ELF-1 (cell line): Measurements from ENCODE around the gene TSNAXIP1.

Source experiments
- DNase-seq: peaks from one replicate; pipeline ENCODE4 v3.0.0-alpha.2; 2016; ENCODE audit warnings: low read depth, low spot score

The TSNAXIP1 gene

GRCh38 chr16:67806428-67807147, at the start of gene TSNAXIP1, which contains the start of gene RANBP10:
Gene TSNAXIP1, plus strand, starts transcription at chr16:67806889. Its CDS starts 261 bp downstream, at chr16:67807150.
Gene RANBP10, minus strand, starts transcription at chr16:67806560. Its CDS starts 24 bp downstream, at chr16:67806536.
- peak; percentile 100 for DNase-seq

- no peak for DNase-seq
Measured at GRCh38 chr16:67758006-67758405, 48.7 kb upstream of the TSNAXIP1 start.

GRCh38 chr16:67758966-67759365, 47.7 kb upstream of the TSNAXIP1 start:
- DNase-seq, result no peak

- no peak for DNase-seq
Measured at GRCh38 chr16:67760206-67760955, 46.3 kb upstream of the TSNAXIP1 start.

GRCh38 chr16:67760956-67761230, 45.8 kb upstream of the TSNAXIP1 start:
- DNase-seq, result no peak

- DNase-seq, result no peak
Measured at GRCh38 chr16:67761924-67762323, 44.8 kb upstream of the TSNAXIP1 start.

- no peak for DNase-seq
Measured at GRCh38 chr16:67762385-67762784, 44.3 kb upstream of the TSNAXIP1 start.

GRCh38 chr16:67763066-67763465, 43.6 kb upstream of the TSNAXIP1 start:
- DNase-seq, result no peak

GRCh38 chr16:67764158-67764667, 42.5 kb upstream of the TSNAXIP1 start:
- DNase-seq, result no peak

- no peak for DNase-seq
Measured at GRCh38 chr16:67766291-67766690, 40.4 kb upstream of the TSNAXIP1 start.

GRCh38 chr16:67767953-67768352, 38.7 kb upstream of the TSNAXIP1 start:
- DNase-seq, result no peak

- DNase-seq, result peak; percentile 12
Measured at GRCh38 chr16:67770346-67770991, 36.2 kb upstream of the TSNAXIP1 start.

- DNase-seq, result no peak
Measured at GRCh38 chr16:67773099-67773498, 33.6 kb upstream of the TSNAXIP1 start.

- DNase-seq, result no peak
Measured at GRCh38 chr16:67773569-67774456, 32.9 kb upstream of the TSNAXIP1 start.

- DNase-seq, result no peak
Measured at GRCh38 chr16:67774457-67774853, 32.2 kb upstream of the TSNAXIP1 start.

- DNase-seq, result no peak
Measured at GRCh38 chr16:67775273-67775672, 31.4 kb upstream of the TSNAXIP1 start.

- no peak for DNase-seq
Measured at GRCh38 chr16:67779256-67780014, 27.3 kb upstream of the TSNAXIP1 start.

GRCh38 chr16:67780847-67781564, 25.7 kb upstream of the TSNAXIP1 start:
- DNase-seq, result no peak

- no peak for DNase-seq
Measured at GRCh38 chr16:67781565-67781921, 25.1 kb upstream of the TSNAXIP1 start.
